ENCODE measurements around the gene PICK1.

DNA sequence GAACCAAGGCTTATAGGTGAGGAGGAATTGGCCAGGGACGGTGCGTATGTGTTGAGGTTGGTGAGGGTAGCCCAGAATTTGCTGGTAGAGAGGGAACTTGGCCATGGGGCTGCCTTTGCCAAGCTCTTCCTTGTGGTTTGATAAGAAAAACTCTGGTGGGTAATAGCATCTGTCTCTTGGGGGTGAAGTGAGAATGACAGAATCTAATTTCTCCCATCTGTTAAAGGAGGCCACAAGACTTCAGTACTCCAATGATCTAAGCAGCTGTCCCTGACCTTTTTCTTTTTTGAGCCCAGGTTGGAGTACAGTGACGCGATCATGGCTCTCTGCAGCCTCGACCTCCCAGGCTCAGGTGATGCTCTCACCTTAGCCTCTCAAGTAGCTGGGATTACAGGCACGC lies 36.0 kb upstream of the PICK1 start:
- no peak for TF ChIP-seq CTCF (IDR thresholded peaks at IDR 0.05)
- TF ChIP-seq POLR2A (IDR thresholded peaks at IDR 0.05), result no peak
